GM18861 (cell line): ENCODE measurements around the gene RACGAP1.

Experiments used
- ATAC-seq: cut with Tn5 transposase; IDR thresholded peaks from one replicate; pipeline ENCODE4 v1.9.1; 2021; ENCODE audit not compliant: unreplicated experiment

RACGAP1 gene

DNA sequence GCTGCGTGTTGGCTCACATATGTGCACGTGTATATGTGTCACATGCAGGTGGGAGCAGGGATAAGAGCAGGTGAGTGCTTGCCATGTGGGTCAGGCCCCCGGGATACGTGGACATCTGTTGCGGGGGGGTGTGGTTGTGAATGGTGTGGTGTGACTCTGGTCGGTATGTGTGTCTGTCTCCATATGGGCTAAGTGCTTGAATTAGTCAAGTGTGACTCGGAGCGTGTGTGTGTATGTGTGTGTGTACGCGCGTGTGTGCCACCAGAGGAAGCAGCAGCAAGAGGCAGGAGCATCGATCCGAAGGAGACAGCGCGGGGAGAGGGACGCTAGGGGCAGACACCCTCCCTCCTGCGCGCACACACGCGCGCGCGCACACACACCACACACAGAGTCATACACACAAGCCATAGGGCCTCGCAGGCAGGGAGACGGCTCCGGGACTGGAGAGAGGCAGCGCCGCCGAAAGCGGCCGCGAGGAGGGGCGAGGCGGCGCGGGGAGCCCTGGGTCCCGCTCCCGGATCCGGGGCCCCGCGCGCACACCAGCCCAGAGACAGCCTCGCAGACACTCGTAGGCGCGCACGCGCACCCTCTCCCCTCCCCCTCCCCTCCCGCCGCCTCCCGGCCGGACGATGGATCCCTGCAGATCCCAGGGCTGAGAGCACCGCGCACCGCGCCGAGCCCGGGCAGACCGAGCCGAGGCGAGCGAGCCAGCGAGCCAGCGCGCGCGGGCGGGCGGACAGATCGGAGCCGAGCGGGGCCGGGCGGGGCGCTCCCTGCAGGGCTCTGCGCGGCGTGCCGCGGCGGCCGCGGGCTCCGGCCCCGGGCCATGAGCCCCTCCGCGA is 31.9 kb upstream of the RACGAP1 start, which contains the start of gene ASIC1:
Gene ASIC1 (plus strand): TSS at position 597 of the 842 bp plus-strand sequence. CDS start 1,171 bp downstream, outside the sequence.
- no peak for ATAC-seq

DNA sequence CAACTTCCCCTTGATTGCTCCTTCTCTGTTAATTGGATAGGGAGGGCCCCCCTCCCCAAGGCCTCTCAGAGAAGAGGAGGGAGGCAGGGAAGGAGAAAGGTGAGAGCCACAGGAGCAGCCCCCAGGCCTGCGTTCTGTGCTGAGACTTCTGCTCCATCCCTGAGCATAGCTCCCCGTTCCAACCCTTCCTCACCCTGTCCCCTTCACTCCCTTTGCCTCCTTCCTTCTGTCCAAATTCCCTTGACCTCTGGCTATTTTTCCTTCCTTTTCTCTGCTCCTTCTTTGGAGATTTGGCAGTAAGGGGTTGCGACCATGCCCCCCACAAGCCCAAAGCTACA is 31.3 kb upstream of the RACGAP1 start:
- no peak for ATAC-seq

DNA sequence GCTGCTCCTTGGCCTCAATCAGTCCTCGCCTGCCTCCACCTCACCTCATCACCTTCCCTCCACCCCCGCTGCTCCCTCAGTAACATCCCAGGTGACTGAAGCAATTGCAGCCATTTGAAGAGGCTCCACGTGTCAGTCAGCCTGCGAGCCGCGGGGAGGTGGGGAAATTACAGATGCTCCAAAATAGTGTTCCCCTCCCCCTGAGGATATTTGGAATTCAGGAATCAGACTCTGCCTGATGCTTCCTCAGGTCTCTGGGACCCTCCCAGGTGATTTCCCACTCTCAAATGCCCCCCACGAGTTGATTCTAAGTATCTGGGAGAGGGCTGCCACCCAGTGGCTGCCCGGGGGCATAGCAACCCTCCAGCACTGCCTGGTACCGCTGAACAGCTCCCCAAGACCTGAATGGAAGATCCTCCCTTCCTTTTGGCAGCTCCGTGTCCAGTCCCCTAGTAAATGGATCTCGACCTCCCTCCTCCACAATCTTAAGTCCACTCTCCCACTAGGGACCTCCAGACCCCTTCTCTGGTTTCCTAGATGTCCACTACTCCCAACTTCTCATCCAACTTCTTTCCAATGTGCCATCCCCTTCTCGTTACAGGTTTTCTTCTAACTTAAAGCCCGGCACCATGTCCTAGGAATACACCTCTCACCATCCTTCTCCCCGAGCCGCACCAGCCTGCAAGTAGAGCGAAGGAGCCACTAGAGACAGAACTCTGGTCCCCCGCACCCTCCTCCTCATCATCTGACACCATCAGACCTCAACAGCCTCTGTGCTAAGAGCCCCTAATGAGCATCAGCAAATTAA is 30.7 kb upstream of the RACGAP1 start:
- no peak for ATAC-seq

DNA sequence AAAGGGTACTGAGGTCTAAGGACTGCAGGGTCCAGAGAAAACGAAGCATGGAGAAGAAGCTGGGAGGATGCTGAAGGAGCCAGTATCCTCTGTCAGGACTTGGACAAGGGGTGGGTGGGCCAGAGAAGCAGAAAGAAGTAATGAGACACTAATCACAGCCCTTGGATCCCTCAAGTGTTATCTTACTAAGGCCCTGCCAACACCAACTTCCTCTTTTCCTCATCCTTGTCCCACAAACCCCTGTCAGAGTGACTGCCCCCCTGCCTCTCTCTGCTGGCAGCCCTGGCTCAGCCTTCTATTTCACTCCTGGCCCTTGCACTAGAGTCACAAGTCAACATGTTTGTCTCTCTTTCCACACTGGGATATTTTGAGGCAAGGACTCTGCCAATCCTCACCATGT is 28.3 kb upstream of the RACGAP1 start:
- ATAC-seq, result no peak

DNA sequence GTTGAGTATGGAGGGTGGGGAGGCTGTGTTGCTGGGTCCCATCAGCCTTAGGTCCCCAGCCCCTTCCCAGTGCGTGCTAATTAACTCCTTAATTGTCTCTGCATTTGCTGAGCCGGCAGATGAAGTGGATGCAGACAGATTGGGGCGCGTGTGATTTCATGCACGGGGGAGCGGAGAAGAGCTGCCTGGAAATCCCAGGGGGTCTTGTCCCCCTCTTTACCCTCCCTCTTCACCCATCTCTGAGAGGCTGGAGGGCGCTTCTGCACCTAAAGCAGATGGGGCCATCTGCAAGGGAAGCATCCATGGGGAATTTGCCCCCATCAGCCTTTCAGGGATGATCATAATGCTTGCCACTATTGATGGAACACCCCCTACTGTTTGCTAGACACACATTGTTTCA is 27.7 kb upstream of the RACGAP1 start:
- ATAC-seq, result no peak

DNA sequence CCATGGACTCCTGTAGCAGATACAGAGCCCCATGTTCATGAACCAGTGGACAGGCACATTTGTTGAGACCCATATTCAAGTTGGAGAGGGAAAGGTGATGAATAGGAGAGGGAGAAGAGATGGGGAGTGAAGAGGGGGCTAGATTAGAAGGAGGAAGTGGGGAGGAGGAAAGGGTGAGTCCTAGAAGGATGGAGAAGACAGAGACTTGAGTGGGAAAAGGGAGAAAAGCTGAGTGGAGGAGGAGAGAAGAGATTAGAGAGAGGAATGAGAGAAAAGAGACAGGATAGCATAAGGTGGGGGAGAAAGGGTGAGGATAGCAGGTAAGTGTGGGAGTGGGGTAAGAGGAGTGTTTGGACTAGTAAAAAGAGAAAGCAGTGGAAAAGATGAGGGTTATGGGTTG is 27.2 kb upstream of the RACGAP1 start:
- ATAC-seq, result no peak

DNA sequence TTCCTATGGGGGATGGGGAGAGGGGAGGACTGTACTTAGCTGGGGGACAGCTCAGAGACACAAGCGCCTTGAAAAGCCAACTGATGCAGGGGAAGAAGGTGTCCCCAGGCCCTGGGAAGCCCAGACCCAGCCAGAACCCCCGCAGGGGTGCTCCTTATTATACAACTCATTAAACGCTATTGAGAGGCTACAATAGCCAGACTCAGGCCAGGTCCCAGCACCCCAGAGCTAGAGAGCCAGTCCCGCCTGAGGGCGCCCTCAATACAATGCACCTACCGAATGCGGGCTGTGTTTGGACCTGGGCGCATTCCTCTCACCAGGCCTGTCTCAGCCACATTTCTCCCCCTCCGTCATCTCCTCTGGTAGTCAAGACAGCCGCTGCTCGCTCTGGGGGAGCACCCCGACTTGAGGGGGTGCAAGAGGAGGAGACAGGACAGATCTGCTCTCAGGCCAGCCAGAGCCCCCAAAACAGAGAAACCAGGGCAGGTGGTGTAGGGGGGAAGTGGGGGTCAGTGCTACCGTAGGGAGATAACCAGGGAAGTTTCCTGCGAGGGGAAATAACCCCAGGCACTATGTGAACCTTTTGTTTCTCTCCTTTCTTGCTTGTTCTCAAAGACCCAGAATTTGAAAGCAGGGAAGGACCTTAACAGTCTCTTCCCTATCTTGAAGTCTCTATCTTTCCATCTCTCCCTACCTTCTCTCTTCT is 26.0 kb upstream of the RACGAP1 start:
- no peak for ATAC-seq

DNA sequence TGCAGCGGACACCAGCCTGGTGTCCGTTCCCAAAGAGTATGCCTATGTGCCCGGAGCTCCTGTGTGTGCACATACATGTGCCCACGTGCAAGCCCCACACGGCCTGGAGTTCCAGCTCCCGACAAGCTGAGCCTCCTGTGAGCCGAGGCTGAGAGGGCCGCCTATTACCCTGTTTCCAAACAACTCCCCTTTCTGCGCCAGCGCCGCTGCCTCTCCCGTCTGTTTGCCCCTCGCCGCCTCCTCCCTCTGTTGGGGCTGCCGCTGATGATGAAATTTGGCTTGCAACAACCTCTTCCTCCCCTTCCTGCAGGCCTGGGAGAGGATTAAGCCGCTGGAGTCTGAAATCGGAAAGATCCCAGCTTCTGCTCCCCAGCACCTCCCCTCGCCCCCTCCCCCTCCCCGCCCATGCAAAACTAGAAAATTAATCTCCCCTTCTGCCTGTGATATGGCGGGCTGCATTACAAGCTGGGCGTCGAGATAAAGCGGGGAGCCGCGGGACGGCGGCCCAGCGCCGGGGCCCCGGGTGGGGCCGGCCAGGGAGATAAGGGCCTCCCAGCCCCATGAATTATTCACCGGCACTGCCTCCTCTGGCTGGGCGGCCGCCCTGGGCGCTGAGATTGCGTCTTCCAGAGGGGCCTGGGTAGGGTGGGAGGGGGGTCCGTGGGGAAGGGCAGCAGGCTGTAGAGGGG is 25.3 kb upstream of the RACGAP1 start:
- ATAC-seq, result no peak

DNA sequence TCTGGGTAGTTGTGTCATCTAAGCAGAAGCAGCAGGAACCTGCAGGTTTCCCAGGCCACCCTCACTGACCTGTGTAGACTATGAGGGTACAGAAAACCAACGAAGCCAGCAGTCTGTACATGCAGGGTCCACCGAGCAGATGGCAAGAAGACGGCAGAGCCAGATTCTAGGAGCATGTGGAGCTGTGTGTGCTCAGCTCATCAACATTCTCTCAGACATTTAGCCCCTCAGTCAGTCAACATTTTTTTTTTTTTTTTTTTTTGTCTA is 24.8 kb upstream of the RACGAP1 start:
- ATAC-seq, result no peak

DNA sequence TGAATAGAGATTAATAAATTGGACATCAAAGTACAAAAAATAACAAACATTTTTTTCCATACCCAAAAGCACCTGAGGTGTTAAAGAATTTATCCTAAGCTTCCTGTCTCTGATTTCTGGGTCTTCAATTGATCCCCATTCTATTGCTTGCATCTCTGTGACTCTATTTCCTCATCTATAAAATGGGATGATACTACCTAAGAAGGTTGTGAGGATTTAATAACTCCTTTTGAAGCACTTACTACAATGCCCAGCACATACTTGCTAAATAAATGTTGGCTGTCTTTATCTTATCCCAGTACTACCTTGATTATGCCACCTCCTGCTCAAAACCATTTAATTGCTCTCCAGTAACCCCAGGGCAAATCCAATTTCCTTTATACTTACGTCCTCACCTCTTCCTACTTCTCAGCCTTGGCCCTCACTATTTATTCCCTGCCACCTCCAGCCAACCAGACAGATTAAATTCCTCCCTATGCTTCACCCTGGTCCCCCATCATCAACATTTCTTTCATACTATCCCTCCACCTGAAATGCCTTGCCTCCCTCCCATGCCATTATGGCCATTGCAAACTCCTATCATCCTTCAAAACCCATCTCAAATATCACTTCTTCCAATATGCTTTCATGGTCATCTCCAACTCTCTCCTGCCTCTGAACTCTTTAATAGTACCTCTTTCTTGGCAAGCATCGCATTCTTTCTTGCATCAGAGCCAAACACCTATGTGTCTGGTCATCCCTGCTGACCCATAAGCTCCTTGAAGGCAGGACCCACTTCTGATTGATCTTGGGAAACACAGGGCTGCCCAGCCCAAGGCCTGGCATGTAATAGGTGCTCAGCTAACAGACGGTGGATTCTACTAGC is 24.2 kb upstream of the RACGAP1 start:
- ATAC-seq, result no peak

DNA sequence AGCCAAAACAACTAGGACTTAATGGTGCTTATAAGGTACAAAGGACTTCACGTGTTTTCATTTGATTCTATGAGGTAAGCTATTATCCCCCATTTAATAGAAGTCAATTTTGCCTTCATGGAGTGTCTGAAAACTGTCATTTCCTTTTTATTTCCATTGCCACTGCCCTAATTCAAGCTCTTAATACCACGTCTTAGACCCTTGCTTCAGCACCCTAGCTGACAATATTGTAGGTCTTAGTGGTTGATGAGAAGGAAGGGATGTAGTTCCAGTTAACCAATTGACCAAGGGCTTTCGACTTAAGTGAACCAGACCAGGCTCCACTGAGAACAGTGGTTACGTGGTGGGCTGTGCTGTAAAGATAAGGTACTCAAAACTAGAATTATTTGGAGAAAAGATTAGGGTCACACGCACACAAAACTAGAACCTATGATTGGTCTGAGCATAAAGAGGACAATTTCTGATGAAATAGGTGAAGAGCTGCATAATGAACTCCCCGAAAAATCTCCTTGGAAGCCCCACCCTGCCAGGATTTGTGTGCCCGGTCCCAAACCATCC is 22.5 kb upstream of the RACGAP1 start:
- no peak for ATAC-seq

DNA sequence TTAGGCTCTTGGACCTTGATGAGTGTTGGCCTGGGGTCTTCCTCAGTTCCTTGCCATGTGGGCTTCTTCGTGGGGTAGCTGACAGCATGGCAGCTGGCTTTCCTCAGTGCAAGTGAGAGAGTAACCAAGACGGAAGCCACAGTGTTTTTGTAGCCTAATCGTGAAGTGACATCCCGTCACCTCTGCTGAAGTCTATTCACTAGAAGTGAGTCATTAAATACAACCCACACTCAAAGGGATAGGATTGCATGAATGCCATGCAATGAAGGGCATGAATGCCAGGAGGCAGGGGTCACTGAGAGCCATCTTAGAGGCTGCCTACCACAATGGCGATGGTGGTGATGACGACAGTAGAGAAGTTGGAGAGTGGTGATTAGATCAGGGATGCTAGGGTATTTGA is 18.6 kb upstream of the RACGAP1 start:
- no peak for ATAC-seq

DNA sequence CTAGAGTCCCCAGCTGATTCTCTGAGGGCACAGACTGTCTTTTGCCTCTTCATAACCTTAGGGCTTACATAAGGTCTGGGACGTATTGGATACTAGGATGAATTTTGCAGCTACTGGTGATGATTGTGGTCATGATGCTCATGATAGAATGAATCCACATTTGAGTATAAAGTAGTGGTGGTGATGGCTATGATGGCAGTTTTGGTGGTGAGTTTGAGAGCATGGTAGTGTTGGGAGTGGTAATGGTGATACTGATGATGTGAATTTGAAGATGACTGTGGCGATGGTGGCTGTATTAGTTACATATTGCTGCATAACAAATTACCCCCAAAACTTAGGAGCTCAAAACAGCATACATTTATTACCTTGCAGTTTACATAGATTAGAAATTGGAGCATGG is 18.0 kb upstream of the RACGAP1 start:
- no peak for ATAC-seq

DNA sequence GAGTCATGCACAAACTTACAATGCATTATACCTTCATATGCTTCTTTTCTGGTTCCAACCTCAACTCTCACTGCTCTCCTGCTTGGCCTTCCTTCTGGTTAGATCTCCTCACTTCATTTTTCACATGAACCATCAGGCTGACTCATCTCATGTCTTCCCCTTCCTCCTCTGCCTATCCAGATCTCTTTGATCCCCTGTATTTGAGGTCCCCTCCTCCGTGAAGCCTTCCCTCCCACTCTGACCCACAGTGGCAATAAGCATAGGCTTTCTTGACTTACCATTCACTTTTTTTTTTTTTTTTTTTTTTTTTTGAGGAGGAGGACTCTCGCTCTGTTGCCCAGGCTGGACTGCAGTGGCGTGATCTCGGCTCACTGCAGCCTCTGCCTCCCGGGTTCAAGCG is 17.4 kb upstream of the RACGAP1 start:
- ATAC-seq, result no peak

DNA sequence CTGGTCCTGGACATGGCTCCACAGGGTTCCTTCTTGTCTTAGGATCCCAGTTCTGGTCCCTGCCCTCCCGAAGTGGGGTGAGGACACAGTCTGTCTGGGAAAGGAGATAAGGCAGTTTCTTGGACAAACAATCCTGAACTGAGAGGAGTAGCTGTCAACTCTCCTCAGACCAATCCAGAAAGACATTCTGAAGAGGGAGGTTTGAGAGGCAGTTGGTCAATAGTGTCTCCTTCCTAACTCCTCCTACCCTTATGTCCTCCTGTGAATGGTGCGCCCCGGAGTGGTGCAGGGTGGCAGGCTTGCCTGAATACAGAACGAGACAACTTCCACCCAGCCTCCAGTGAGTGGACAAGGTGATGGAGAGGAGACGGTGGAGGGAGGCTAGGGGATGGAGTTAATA is 16.7 kb upstream of the RACGAP1 start:
- no peak for ATAC-seq

DNA sequence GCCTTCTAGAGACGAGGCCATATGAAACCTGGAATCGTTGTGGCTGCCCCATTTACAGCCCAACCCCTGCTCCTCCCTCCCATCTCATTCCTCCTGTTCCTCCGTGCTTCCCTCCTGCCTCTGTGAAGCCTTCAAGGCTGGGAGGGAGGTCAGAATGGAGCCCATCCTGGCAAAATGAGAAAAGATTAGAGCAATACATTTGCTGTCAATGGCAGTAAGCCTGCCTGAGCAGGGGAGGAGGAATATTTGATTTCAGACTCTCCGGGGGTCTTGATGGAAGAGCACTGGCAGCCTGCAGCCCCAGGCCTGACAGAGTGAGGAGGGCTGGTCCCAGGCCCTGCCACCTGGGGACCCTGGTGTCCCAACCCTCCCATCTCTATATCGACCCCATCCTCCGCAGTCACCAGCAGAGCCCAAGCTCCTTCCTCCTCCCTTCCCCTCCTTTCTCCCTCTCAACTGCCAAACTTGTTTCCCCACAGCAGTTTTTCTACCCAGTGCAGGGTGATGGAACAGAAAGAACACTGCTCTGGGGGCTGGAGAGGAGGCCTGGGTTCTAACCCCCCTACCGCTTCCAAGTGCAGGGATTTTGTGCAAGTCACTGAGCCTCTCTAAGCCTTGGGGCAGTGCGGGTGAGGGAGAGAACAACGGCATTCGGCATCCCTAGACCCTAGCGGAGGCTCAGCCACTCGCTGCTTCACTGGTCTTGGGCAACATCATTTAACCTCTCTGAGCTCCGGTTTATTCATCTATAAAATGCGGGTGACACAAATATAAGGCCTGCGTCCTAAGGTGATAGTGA is 16.0 kb upstream of the RACGAP1 start:
- ATAC-seq, result no peak

DNA sequence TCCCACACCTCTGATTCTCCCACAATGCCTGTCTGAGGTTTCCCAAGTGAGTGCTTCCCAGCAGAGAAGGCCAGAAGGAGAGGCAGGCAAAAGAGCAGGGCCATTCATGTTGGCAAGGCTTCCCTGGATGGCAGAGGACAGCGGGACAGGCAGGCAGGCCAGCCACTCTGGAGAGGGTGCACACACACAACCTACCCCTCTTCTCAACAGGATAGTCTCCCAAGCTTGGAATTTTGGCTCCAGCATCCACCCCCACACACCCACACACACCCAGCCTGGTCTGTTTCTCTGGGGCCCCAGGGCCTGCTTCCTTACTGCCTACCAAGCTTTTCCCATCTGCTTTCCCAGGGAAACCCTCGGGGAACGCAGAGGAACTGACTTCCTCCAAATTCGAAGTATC is 15.4 kb upstream of the RACGAP1 start:
- no peak for ATAC-seq

DNA sequence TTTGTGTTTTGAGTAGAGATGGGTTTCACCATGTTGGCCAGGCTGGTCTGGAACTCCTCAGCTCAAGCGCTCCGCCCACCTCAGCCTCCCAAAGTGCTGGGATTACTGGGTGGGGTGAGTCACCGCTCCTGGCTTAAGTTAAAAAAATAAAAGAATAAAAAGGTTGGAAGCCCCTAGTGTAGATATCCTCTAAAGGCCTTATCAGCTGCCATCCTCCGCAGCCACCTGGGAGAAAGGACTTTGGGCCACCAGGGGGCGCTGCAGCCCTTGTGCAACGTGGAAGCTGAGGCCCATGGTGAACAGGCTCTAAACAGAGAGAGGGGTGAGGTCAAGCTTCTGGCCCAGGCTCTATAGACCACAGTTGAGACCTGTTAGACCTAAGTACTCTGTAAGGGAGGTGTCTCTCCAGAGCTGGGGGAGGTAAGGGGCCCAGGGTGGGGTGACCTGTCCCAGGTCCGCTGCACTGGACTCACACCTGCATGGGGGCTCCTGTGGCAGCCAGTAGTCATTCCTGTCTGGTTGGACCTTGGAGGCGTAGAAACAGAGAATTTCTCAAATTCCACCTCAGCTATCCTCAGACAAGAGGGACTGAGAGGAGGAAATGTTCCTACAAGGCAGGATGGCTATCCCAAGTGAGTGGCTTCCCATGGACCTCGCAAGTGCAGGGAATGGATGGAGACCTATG is 14.0 kb upstream of the RACGAP1 start:
- ATAC-seq, result no peak

DNA sequence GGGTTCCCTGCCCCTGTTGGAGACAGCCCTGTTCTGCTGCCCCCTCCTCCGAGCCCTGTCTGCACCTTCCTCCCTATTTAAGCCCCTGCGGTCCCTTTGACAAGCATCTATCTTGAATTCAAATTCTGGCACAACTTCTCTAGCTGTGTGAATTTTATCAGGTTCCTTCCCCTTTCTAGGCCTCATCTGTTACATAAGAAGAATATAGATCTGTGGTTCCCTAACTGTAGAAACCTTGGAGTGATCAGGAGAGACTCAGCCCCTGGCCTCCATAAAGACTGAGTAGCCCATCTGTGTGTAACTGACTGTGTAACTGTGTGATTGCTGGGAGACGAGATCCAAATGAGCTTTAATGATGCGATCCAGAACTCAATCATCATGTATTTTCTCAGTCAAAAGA is 13.0 kb upstream of the RACGAP1 start:
- ATAC-seq, result no peak
